ENCODE results near the gene CALM1.

Gene CALM1

GRCh38 chr14:90440021-90440451 lies 43.2 kb downstream of the CALM1 start:
- DNase-seq (ENCODE audit: insufficient read length, low spot score) (no peak), FAIRE-seq (no peak)

- FAIRE-seq (no peak), DNase-seq (ENCODE audit: insufficient read length, low spot score) (no peak)
These were observed 43.8 kb downstream of the CALM1 start for GRCh38 chr14:90440592-90440991.

GRCh38 chr14:90442388-90442787 lies 45.6 kb downstream of the CALM1 start:
- DNase-seq (ENCODE audit: insufficient read length, low spot score) (no peak), FAIRE-seq (no peak)

GRCh38 chr14:90443161-90444076 lies 46.6 kb downstream of the CALM1 start:
- DNase-seq (ENCODE audit: insufficient read length, low spot score) (no peak), FAIRE-seq (no peak)

- no peak for FAIRE-seq
- DNase-seq (ENCODE audit: insufficient read length, low spot score), result no peak
These were observed 47.4 kb downstream of the CALM1 start for GRCh38 chr14:90444077-90444696.

- FAIRE-seq, result no peak
- DNase-seq (ENCODE audit: insufficient read length, low spot score), result no peak
These were observed 48.2 kb downstream of the CALM1 start for GRCh38 chr14:90445011-90445410.

GRCh38 chr14:90446405-90446804 lies 49.6 kb downstream of the CALM1 start:
- FAIRE-seq (no peak), DNase-seq (ENCODE audit: insufficient read length, low spot score) (no peak)

GRCh38 chr14:90447720-90448497 lies 51.1 kb downstream of the CALM1 start:
- no peak for FAIRE-seq
- no peak for DNase-seq (ENCODE audit: insufficient read length, low spot score)

GRCh38 chr14:90449411-90449810 lies 52.6 kb downstream of the CALM1 start:
- DNase-seq (ENCODE audit: insufficient read length, low spot score) (no peak), FAIRE-seq (no peak)

- FAIRE-seq, result no peak
These were observed 53.3 kb downstream of the CALM1 start for GRCh38 chr14:90450151-90450550.

GRCh38 chr14:90450667-90451066 lies 53.8 kb downstream of the CALM1 start:
- no peak for DNase-seq (ENCODE audit: insufficient read length, low spot score)
- FAIRE-seq, result no peak

More at GRCh38 chr14:90450151-90450550, 53.3 kb downstream of the CALM1 start:
- DNase-seq (ENCODE audit: insufficient read length, low spot score), result no peak

- DNase-seq (ENCODE audit: insufficient read length, low spot score) (no peak), FAIRE-seq (no peak)
These were observed 54.6 kb downstream of the CALM1 start for GRCh38 chr14:90451443-90451842.

- FAIRE-seq, result no peak
- DNase-seq (ENCODE audit: insufficient read length, low spot score), result no peak
These were observed 55.1 kb downstream of the CALM1 start for GRCh38 chr14:90451961-90452360.

GRCh38 chr14:90452366-90452765 lies 55.5 kb downstream of the CALM1 start:
- DNase-seq (ENCODE audit: insufficient read length, low spot score) (no peak), FAIRE-seq (peak; percentile 21)

- FAIRE-seq (no peak), DNase-seq (ENCODE audit: insufficient read length, low spot score) (no peak)
These were observed 56.6 kb downstream of the CALM1 start for GRCh38 chr14:90453401-90453951.

- no peak for FAIRE-seq
- DNase-seq (ENCODE audit: insufficient read length, low spot score), result no peak
These were observed 57.5 kb downstream of the CALM1 start for GRCh38 chr14:90454041-90455000.

GRCh38 chr14:90455100-90455571 lies 58.3 kb downstream of the CALM1 start:
- FAIRE-seq (no peak), DNase-seq (ENCODE audit: insufficient read length, low spot score) (no peak)

GRCh38 chr14:90456551-90456950 lies 59.7 kb downstream of the CALM1 start:
- FAIRE-seq, result no peak

GRCh38 chr14:90457186-90457585 lies 60.4 kb downstream of the CALM1 start:
- no peak for FAIRE-seq
- DNase-seq (ENCODE audit: insufficient read length, low spot score), result no peak

More at GRCh38 chr14:90456551-90456950, 59.7 kb downstream of the CALM1 start:
- DNase-seq (ENCODE audit: insufficient read length, low spot score), result no peak

Data from GM19239 (cell line).